Measurements from ENCODE around the gene MITF.
A peak's percentile ranks its signal among the peaks of the same experiment; 100 is the strongest.
"Not testable (repeated sequence)": the region's sequence is repeated elsewhere in the genome, so short reads cannot be mapped to it uniquely, and the experiment has no call there.

The MITF gene

DNA sequence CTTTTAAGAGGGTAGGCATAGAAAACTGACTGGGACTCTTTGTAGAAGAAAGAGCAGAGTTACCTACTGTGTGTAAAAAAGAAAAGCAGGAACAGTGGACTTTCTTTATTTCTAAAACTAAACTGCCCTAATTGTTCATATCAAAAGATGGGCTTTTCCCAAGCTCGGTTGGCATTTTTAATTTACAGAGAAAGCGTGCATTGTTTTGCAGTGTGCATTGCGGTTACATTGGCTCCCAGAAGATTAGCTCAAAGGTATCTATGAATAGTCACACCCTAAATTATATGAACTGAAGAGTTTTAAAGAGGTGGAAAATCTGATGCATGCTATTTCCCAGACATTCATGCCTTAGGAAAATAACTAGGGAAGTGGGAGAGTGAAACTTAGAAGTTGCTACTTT, 36.5 kb downstream of the MITF start:
- no peak for TF ChIP-seq GATA1 (IDR thresholded peaks at IDR 0.05; ENCODE audit: low read depth, low read length)
- no peak for TF ChIP-seq POLR2A (IDR thresholded peaks at IDR 0.05; ENCODE audit: low read length)
- no peak for DNase-seq

DNA sequence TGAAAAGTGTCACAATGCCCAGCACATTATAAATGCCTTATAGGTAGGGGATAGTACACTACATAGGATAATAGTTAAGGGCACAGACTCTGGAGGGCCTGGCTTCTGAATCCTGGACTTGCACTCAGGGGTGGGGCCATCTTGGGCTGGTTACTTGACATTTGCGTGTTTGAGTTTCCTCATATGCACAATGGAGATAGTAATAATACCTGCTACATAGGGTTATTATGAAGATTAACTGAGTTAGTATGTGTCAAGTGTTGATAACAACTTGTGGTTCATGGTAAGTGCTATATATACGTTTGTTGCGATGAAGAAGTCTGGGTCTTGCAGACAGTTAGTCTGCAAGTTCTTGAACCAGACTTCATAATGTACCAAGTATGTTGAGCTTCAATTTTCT, 37.0 kb downstream of the MITF start:
- DNase-seq: peak; percentile 8 to 57
- TF ChIP-seq POLR2A (IDR thresholded peaks at IDR 0.05; ENCODE audit: low read length) (no peak), GATA1 (IDR thresholded peaks at IDR 0.05; ENCODE audit: low read depth, low read length) (no peak)

DNA sequence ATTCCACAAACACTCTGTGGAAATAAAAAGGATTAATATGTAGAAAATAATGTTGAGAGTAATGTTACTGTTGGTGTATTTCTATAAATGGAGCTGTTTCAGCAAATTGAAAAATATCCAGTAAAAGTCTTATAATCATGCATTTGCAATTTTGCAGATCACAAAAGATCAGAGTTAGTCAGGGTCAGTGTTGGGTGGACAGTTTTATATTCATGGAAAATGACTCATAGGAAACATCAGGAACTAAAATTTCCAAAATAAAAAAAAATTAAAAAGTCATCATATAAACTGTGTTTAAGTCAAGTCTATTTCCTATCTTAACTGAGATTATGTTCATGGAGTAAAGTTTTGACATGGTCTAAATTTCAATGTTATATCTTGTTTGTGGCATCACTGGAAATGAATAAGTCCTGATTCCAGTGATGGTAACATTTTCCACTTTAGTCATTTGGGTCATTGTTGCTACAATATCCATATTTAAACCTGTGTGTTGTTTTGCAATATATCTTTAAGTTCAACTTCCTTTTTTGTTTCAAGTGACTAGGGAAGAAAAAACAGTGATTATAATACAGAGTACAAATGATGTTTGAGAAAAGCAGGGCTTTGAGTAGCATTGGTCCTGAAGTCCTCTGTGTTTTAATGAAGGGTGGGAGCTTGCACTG, 37.8 kb downstream of the MITF start:
- no peak for DNase-seq
- TF ChIP-seq GATA1 (IDR thresholded peaks at IDR 0.05; ENCODE audit: low read depth, low read length) (no peak), POLR2A (IDR thresholded peaks at IDR 0.05; ENCODE audit: low read length) (no peak)

DNA sequence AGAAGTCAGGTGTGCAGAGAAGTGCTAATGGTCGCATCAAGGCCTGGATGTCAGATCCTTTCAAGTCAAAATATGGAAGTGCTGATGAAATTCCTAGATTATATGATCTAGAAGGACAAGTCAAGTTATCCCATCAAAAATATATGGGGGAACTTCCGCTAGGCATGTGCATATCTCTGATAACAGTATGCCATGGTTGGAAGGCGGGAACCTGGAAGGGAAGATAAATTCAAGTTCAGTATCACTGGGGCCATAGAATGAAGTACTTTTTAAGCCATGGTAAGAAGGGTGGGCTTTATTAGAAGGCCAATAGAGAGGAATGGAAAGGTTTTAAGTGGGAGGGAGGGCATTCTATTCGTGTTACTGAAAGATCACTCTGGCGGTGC, 38.3 kb downstream of the MITF start:
- no peak for TF ChIP-seq POLR2A (IDR thresholded peaks at IDR 0.05; ENCODE audit: low read length)
- TF ChIP-seq GATA1 (IDR thresholded peaks at IDR 0.05; ENCODE audit: low read depth, low read length): no peak
- peak; percentile 28 to 67 for DNase-seq

DNA sequence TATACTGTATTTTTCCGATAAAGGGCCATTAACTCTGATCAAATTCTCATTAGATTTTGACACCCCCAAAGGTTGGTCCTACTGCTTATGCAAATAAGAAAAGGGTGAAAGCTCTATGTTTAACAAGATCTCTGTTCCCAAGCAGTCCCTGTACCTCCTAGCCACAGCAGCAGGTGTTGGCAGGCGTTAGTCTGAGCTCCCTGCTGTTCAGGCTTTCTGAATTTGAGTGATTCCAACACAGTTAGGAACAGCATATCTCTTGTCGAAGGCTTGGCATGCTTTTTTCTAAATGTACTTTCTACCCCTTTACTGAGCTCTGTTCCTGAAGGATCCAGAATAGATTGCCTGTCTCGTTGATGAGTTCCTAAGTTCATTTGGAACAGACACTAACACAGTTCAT, 42.3 kb downstream of the MITF start:
- no peak for DNase-seq
- TF ChIP-seq POLR2A (IDR thresholded peaks at IDR 0.05; ENCODE audit: low read length) (no peak), GATA1 (IDR thresholded peaks at IDR 0.05; ENCODE audit: low read depth, low read length) (no peak)

DNA sequence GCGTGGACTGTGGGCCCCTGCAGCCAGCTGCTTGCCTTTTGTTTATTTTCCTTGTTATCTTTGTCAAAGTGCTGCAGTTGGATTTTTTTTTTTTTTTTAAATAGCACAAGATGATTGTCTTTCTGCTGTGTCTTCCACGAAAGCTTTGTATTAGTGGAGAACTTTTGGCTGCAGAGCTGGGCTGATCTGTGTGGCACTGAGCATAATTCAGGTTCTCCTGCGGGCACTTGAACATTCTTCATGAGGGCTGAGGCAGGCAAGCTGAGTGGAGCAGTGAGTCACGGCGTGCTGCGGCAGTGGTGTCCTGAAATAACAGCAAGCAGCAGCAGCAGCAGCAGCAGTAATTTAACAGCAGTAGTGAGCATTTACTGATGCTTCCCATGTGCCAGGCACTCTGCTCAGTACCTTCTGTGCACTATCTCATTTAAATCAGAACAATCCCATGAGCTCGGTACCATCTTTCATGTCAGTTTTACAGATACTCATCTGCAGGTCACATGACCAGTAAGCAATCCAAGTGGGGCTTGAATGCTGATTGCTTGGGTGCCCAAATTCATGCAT, 45.8 kb downstream of the MITF start:
- TF ChIP-seq GATA1 (IDR thresholded peaks at IDR 0.05; ENCODE audit: low read depth, low read length): no peak
- no peak for TF ChIP-seq POLR2A (IDR thresholded peaks at IDR 0.05; ENCODE audit: low read length)
- peak; percentile 6 to 32 for DNase-seq

DNA sequence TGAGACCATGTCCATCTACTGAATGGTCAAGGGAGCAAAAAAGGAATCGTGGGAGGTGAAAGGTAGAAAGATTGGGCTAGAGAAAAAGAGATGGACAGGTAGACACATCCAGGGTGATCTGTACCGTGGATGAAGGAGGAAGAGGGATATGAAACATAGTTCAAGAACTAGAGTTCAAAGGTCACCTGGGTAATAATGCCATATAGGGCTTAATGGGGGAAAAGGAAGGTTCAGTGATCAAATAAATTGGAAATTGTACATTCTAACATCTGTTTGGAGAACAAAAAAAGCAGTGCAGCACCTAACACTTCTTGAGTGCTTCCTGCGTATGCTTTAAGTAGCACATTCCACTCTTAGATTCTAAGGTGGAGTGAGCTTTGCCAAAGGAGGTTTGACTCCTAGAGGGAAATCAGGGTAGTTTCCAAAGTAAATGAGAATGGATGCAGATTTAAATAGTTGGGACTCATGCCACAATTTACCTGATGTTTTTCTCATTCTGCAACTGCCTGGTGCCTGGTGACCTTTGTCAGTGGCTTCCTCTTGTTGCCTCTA, 46.6 kb downstream of the MITF start:
- no peak for DNase-seq
- TF ChIP-seq POLR2A (IDR thresholded peaks at IDR 0.05; ENCODE audit: low read length) (no peak), GATA1 (IDR thresholded peaks at IDR 0.05; ENCODE audit: low read depth, low read length) (no peak)

DNA sequence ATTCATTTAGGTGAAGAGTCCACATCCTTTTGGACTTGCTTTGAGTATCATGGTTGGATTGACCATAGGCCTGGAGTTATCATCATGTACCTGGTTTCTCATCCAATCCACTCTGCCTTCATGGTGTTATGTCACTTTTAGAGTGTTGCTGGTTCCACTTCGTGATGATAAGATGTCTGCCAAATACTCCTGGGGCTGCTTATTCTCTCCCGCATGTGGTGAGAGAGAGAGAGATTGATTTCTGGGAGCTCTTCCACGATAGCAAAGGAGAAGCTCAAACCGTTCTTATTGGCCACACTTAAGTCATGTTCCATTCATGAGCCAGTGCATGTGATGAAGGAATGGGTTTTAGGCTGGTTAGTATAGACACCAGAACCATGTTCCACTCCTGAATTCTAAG, 47.6 kb downstream of the MITF start:
- DNase-seq: no peak
- TF ChIP-seq POLR2A (IDR thresholded peaks at IDR 0.05; ENCODE audit: low read length) (no peak), GATA1 (IDR thresholded peaks at IDR 0.05; ENCODE audit: low read depth, low read length) (no peak)

DNA sequence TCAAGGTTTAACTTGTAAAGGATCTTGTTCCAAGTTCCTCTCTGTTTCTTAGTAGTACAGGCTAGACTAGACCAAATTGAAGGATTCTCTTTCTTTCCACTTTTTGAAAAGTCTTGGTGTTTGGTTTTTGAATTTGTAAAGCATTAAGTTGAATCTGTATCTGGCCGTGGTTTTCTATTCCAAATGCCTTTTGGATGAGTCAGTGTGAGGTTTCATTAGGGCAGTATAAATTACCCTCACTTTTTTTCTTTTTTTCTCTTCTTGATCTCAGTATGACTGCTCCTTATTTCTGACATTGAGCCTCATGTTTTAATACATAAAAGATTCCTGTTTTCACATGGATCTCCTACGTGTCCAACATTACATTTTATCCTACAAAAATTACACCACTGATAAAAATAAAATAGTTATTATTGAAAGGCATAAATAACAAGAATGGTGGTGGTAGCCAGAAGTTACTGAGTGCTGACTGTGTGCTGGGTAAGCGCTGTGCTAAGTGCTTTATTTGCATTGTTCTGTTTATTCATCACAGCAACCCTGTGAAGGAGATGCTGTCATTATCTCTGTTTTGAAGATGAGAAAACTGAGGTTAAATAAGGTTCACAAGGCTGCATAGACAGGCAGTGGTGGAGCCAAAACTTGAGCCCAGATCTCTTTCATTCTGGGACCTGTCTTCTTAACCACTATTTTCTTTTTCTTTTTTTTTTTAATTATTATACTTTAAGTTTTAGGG, 48.3 kb downstream of the MITF start:
- TF ChIP-seq GATA1 (IDR thresholded peaks at IDR 0.05; ENCODE audit: low read depth, low read length) (no peak), POLR2A (IDR thresholded peaks at IDR 0.05; ENCODE audit: low read length) (no peak)
- peak in 1 of 2 experiments; percentile 33 for DNase-seq

DNA sequence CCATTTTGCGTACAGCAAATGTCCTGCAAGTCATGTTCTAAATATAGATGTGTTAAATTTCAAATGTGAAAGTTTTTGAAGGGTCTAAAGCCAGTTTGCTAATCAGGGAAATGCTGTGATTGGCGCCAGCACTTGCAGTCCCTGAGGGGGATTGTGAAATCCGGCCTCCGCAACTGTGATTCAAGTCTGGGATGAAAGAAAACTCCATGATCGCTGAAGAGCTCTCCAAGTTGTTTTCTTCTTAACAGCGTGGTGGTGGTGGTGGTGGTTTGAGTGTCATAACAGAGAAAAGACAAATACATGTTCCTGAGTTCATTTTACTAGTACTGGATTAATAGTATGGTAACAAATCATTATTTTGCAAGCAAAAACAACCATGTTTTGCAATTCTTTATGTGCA, 51.8 kb downstream of the MITF start:
- TF ChIP-seq POLR2A (IDR thresholded peaks at IDR 0.05; ENCODE audit: low read length) (no peak), GATA1 (IDR thresholded peaks at IDR 0.05; ENCODE audit: low read depth, low read length) (no peak)
- peak; percentile 48 to 51 for DNase-seq

DNA sequence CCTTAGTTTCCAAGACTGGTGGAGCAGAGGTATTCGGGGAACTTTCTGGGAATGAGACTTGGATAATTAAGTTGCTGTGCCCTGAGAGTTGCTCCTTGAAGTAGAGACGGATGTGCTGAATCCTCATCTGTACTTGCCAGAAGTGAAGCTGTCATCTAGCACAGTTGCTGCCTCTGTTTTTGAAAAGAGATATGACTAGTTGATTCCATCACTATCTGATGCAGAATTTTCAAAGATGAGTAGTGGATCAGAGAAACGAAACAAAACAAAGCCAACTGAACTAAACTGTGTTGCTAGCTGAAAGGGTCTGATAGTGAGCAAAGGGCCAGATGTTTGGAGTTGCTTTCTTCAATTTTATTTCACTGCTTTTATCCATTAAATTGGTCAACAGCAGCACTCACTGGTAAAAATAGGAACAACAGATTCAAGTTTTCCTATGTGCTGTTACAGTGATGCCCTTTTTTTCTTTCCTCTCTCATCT, 52.7 kb downstream of the MITF start:
- peak; percentile 84 to 96 for DNase-seq
- peak; percentile 88 for TF ChIP-seq GATA1 (IDR thresholded peaks at IDR 0.05; ENCODE audit: low read depth, low read length)
- no peak for TF ChIP-seq POLR2A (IDR thresholded peaks at IDR 0.05; ENCODE audit: low read length)

DNA sequence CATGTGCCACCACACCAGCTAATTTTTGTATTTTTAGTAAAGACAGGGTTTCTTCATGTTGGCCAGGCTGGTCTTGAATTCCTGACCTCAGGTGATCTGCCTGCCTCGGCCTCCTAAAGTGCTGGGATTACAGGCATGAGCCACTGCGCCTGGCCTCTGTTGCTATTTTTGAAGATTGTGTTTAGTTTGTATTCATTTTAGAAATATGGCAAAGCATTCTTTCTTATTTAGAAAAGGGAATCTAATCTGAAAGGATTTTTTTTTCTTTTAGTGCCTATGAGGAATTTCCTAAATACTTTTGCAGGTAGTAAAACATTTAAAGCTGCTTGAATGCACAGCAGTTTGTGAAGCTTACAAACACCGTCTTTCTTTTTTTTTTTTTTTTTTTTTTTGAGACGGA, 56.9 kb downstream of the MITF start:
- DNase-seq: not testable (repeated sequence)

DNA sequence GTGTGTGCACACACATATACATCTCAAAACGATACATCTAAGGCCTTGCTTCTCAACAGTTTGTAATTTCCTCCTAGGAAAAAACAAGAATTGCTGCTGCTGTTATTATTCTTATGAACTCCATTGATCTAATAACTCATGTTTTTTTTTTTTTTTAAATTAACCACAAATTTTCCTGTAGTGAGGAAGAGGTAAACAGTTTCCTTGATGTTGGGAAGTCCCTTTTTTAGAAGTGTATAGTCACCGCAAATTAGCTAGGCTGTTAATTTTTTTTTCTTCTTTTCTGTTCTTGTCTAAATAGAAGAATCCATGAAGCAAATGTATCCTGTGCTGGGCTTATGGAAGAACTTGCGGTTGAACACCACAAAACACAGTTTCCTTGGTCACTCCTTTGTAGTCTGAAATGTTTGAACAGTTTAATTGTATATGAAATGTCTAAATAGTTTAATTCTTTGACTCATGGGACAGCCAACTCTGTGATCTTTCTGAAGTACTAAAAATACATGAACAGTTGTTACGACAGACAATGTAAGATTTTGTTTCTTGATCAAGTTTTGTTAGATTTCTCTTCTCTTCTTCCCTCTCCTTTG, 64.5 kb downstream of the MITF start:
- no peak for DNase-seq
- no peak for TF ChIP-seq POLR2A (IDR thresholded peaks at IDR 0.05; ENCODE audit: low read length)
- TF ChIP-seq GATA1 (IDR thresholded peaks at IDR 0.05; ENCODE audit: low read depth, low read length): no peak

DNA sequence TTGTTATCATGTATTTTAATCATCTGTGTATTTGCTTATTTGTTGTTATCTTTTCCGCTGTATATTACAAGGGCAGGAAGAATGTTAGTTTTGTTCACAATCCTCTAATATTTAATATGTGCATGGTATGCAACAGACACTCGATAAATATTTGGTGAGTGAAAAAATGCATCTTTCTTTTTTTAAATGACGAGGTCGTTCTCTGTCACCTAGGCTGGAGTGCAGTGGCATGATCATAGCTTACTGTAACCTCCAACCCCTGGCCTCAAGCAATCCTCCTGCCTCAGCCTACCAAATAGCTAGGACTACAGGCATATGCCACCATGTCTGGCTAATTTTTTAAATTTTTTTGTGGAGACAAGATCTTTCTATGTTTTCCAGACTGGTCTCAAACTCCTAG, 66.2 kb downstream of the MITF start:
- DNase-seq: no peak
- no peak for TF ChIP-seq GATA1 (IDR thresholded peaks at IDR 0.05; ENCODE audit: low read depth, low read length)
- TF ChIP-seq POLR2A (IDR thresholded peaks at IDR 0.05; ENCODE audit: low read length): no peak
